Motor neuron (in vitro differentiated cells): ENCODE measurements around the gene ACVRL1. TPM values are rescaled to one million over a fixed set of nuclear protein-coding genes. Genes with fewer than 3 reads are reported as not detected.

ENCODE experiments used
- total RNA-seq, 8 experiments: library from RNA; unstranded; fragments of 300-600 nt; gene quantifications; 2 replicates each; pipeline versions ENCODE4 v1.2.3 to v1.2.4, GENCODE V29; 2022

The ACVRL1 gene
- total RNA-seq, 8 experiments from 2014 or later, result 0.05 to 10.6 (median 0.58) TPM

Other genes starting within 250 kb of the ACVRL1 start
- gene FIGNL2, start 58.8 kb upstream of the ACVRL1 start, total RNA-seq, result 10 to 100 TPM in 1 of 8 experiments, 1 to 10 TPM in 4, under 1 TPM in 3; 0.46 to 25.3 (median 2.1) TPM
- gene ANKRD33, start 19.4 kb upstream of the ACVRL1 start, total RNA-seq, result under 1 TPM in 6 of 8 experiments, not detected in 2; 0.05 to 1.00 (median 0.35) TPM
- gene ACVR1B, start 44.2 kb downstream of the ACVRL1 start, total RNA-seq, result 10 to 100 TPM in 7 of 8 experiments, 1 to 10 TPM in 1; 9.0 to 62.0 (median 36.6) TPM
- gene TAMALIN, start 99.4 kb downstream of the ACVRL1 start, total RNA-seq, result 10 to 100 TPM in 3 of 8 experiments, 1 to 10 TPM in 5; 2.9 to 45.8 (median 5.7) TPM
- gene NR4A1, start 143.9 kb downstream of the ACVRL1 start, total RNA-seq, result 10 to 100 TPM in 2 of 8 experiments, 1 to 10 TPM in 6; 3.4 to 11.8 (median 7.7) TPM
- gene ATG101, start 162.5 kb downstream of the ACVRL1 start, total RNA-seq, result 10 to 100 TPM; 27.4 to 55.1 (median 35.8) TPM
- gene SMIM41, start 172.2 kb downstream of the ACVRL1 start, total RNA-seq, result not detected